Neural cell (in vitro differentiated cells): ENCODE measurements around the gene SIK3. TPM values are rescaled to one million over a fixed set of nuclear protein-coding genes. Genes with fewer than 3 reads are reported as not detected.

ENCODE experiments used
- H2AFZ ChIP-seq: fragments of 200-600, 300-800 bp; sonication (generic), shearing (Covaris generic); 2 replicates; pipeline ENCODE4 v1.6.0; 2014; ENCODE audit warnings: low read depth, mild to moderate bottlenecking, antibody characterized with exemption, low read length, moderate library complexity
- H3F3A ChIP-seq: fragments of 200-600 bp; shearing (Covaris generic); 2 replicates; pipeline ENCODE4 v1.6.1; 2016; ENCODE audit warnings: mild to moderate bottlenecking, moderate library complexity, mixed read lengths, antibody characterized with exemption, low read length; ENCODE audit not compliant: insufficient read depth, poor library complexity, severe bottlenecking
- H3K27ac ChIP-seq: fragments of 200-600, 300-800 bp; sonication (generic), shearing (Covaris generic); 2 replicates; pipeline ENCODE4 v1.5.1; 2014; ENCODE audit warnings: mild to moderate bottlenecking, low read length, moderate library complexity
- H3K27me3 ChIP-seq: fragments of 300-800, 200-600 bp; sonication (generic), shearing (Covaris generic); 2 replicates; pipeline ENCODE4 v1.6.0; 2014; ENCODE audit warnings: mild to moderate bottlenecking, low read depth, low read length, moderate library complexity; ENCODE audit not compliant: insufficient read depth
- H3K36me3 ChIP-seq: fragments of 300-800, 200-600 bp; sonication (generic), shearing (Covaris generic); 2 replicates; pipeline ENCODE4 v1.5.1; 2014; ENCODE audit warnings: mild to moderate bottlenecking, antibody characterized with exemption, low read length, moderate library complexity; ENCODE audit not compliant: insufficient read depth
- H3K4me2 ChIP-seq: fragments of 300-800, 200-600 bp; sonication (generic), shearing (Covaris generic); 2 replicates; pipeline ENCODE4 v1.6.0; 2014; ENCODE audit warnings: mild to moderate bottlenecking, low read length
- H3K4me3 ChIP-seq: fragments of 300-800, 200-600 bp; sonication (generic), shearing (Covaris generic); 2 replicates; pipeline ENCODE4 v1.5.1; 2014; ENCODE audit warnings: mild to moderate bottlenecking, low read length, moderate library complexity
- H3K79me2 ChIP-seq: fragments of 200-600 bp; shearing (Covaris generic); replicated peaks from 2 replicates; pipeline ENCODE4 v1.6.0; 2014; ENCODE audit warnings: mild to moderate bottlenecking, low read length, moderate library complexity; ENCODE audit not compliant: insufficient read depth
- H3K9ac ChIP-seq: fragments of 300-800, 200-600 bp; sonication (generic), shearing (Covaris generic); 2 replicates; pipeline ENCODE4 v1.6.1; 2016; ENCODE audit warnings: mild to moderate bottlenecking, low read length, mixed read lengths
- H3K9me2 ChIP-seq: fragments of 200-600 bp; shearing (Covaris generic); 2 replicates; pipeline ENCODE4 v1.6.1; 2016; ENCODE audit warnings: mild to moderate bottlenecking, low read length, mixed read lengths; ENCODE audit not compliant: insufficient read depth
- H3K9me3 ChIP-seq: fragments of 200-600, 300-800 bp; sonication (generic), shearing (Covaris generic); 2 replicates; pipeline ENCODE4 v1.6.1; 2016; ENCODE audit warnings: mild to moderate bottlenecking, mixed run types, low read length, moderate library complexity, mixed read lengths
- H4K20me1 ChIP-seq: fragments of 200-600 bp; shearing (Covaris generic); 2 replicates; pipeline ENCODE4 v1.6.1; 2016; ENCODE audit warnings: mild to moderate bottlenecking, mixed run types; ENCODE audit not compliant: insufficient read depth
- CTCF ChIP-seq: fragments of 450-650 bp; IDR thresholded peaks from 2 replicates; pipeline ENCODE4 v1.5.1; 2014; ENCODE audit warnings: antibody characterized with exemption, mild to moderate bottlenecking, moderate library complexity; ENCODE audit not compliant: poor library complexity, severe bottlenecking
- EP300 ChIP-seq: fragments of 450-650 bp; conservative IDR thresholded peaks from 2 replicates; pipeline ENCODE4 v1.6.1; 2014; ENCODE audit warnings: antibody characterized with exemption, mild to moderate bottlenecking, moderate library complexity; ENCODE audit not compliant: poor library complexity, severe bottlenecking
- EZH2 ChIP-seq: fragments of 200-600, 300-800 bp; shearing (Covaris generic), sonication (generic); IDR thresholded peaks from 2 replicates; pipeline ENCODE4 v1.6.1; 2014; ENCODE audit warnings: antibody characterized with exemption, low read length, borderline replicate concordance, mild to moderate bottlenecking; ENCODE audit not compliant: insufficient read depth, poor library complexity, severe bottlenecking
- MXI1 ChIP-seq: fragments of 450-650 bp; conservative IDR thresholded peaks from 2 replicates; pipeline ENCODE4 v1.6.1; 2014; ENCODE audit warnings: antibody characterized with exemption, mild to moderate bottlenecking; ENCODE audit not compliant: poor library complexity, severe bottlenecking
- POLR2AphosphoS5 ChIP-seq: IDR thresholded peaks from 2 replicates; pipeline ENCODE4 v1.6.1; 2012
- RAD21 ChIP-seq: fragments of 450-650 bp; conservative IDR thresholded peaks from 2 replicates; pipeline ENCODE4 v1.6.1; 2014; ENCODE audit warnings: antibody characterized with exemption, mild to moderate bottlenecking, moderate library complexity
- REST ChIP-seq: IDR thresholded peaks from 2 replicates; pipeline ENCODE4 v1.6.1; 2012; ENCODE audit warnings: borderline replicate concordance
- SMC3 ChIP-seq: fragments of 450-650 bp; conservative IDR thresholded peaks from 2 replicates; pipeline ENCODE4 v1.6.1; 2014; ENCODE audit warnings: antibody characterized with exemption, mild to moderate bottlenecking, moderate library complexity; ENCODE audit not compliant: poor library complexity
- TAF1 ChIP-seq: IDR thresholded peaks from 2 replicates; pipeline ENCODE4 v1.6.1; 2012; ENCODE audit warnings: low read depth
- polyA plus RNA-seq: library from polyadenylated mRNA; depleted of rRNA; stranded (reverse); fragments of >200 nt; gene quantifications from 2 replicates; pipeline ENCODE4 v1.2.3, GENCODE V29; 2014

Gene SIK3
- polyA plus RNA-seq, 1 donor from 2014 or later: 11.2 TPM

DNA sequence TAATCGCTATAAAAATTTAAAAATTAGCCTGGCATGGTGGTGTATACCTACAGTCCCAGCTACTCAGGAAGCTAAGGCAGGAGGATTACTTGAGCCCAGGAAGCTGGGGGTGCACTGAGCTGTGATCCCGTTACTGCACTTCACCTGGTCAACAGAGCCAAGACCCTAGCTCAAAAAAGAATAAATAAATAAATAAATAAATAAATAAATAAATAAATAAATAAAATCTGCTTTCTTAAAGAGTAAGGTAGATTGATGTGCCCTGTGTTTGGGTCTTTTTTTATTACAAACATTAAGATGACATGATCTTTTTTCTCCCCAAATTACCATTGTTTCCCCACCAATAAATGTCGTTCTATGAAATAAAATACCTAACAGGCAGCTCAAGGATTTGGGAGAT is 146.5 kb downstream of the SIK3 start:
- Histone ChIP-seq H3K4me3 (no peak overlapping the region), H3K27ac (no peak overlapping the region), H3K9me3 (no peaks in the 10 kb centered on the region), H2AFZ (no peak overlapping the region), H3K79me2 (no peaks in the 10 kb centered on the region), H3K27me3 (no peaks in the 10 kb centered on the region), H3K9ac (no peak overlapping the region), H3K36me3 (no peaks in the 10 kb centered on the region), H3F3A (no peaks in the 10 kb centered on the region), H3K9me2 (no peaks in the 10 kb centered on the region), H3K4me2 (no peak overlapping the region), H4K20me1 (no peaks in the 10 kb centered on the region)
- TF ChIP-seq EP300: no peak
- TF ChIP-seq TAF1: no peak
- TF ChIP-seq MXI1: no peak
- TF ChIP-seq POLR2AphosphoS5: no peak
- TF ChIP-seq RAD21: no peak
- TF ChIP-seq REST: no peak

DNA sequence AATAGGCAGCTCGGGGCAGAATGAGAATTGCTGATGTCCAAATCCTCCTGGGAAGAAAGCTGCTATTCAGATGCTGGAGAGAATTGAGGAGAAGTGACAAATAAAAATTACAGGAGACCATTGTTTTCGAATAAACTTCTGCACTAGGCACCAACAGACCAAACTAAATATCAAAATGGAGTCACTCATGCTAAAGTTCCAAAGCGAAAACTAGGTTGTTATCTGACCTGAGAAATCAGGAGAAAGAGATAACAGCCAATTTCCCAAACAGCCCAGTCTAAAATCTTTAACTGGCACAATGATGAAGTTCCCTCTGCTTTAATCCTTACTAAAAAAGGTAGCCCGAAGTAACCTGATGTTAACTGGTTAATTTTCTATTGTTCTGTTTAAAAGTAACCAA is 148.0 kb downstream of the SIK3 start:
- Histone ChIP-seq H4K20me1 (no peaks in the 10 kb centered on the region), H3K4me3 (no peak overlapping the region), H3K9ac (no peak overlapping the region), H3K4me2 (no peak overlapping the region), H3K9me3 (no peaks in the 10 kb centered on the region), H3K27me3 (no peaks in the 10 kb centered on the region), H2AFZ (no peak overlapping the region), H3K27ac (no peak overlapping the region), H3K9me2 (no peaks in the 10 kb centered on the region), H3K36me3 (no peaks in the 10 kb centered on the region), H3F3A (no peaks in the 10 kb centered on the region), H3K79me2 (no peaks in the 10 kb centered on the region)
- TF ChIP-seq EZH2 (no peak), EP300 (no peak), TAF1 (no peak), REST (no peak), POLR2AphosphoS5 (no peak), SMC3 (no peak), CTCF (no peak), RAD21 (no peak), MXI1 (no peak)
